ENCODE results near the gene RNLS.

RNLS gene

GRCh38 chr10:88582806-88583583, at the start of gene RNLS:
Gene RNLS (minus strand): TSS chr10:88583318.
- DNase-seq, result peak; percentile 30

DNA sequence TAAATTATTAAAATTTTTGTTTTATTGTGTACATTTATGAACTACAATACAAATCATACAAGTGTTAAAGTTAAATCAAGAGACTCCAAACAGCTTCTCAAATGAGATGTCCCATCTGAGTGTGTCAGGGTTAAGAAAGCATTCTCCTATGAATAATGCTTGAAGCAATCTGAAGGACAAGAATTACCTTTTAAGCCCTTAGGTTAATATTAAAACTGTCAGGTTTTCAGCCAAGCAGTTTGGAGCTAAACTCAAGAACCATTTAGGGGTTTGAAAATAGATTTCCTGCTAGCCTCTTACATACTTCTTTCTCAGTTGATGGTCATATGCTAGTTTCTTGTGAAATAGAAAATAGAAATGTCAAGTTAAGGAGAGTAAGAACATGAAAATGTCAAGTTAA, 41.7 kb upstream of the RNLS start:
- no peak for DNase-seq

GRCh38 chr10:88623835-88624234, 40.7 kb upstream of the RNLS start:
- no peak for DNase-seq

GRCh38 chr10:88620441-88620840, 37.3 kb upstream of the RNLS start:
- no peak for DNase-seq

DNA sequence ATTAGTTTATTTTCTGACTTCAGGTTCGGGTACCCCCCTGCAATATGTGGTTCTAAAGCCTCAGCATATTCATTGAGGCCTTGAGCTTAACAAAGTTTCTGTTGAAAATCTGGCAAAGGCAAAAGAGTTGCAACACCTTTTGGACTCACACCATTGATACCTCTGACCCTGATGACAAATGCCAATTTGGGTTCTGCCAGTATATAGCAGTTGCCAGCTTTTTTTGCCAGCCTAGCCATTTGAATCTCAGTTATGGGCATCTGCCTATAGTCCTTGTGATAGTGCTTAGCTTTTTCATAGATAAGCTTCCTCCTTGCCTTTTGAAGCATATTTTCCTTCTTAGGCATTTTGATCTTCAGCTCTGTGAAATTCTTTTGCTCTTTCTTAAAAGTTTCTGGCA, 35.4 kb upstream of the RNLS start:
- DNase-seq, result no peak

DNA sequence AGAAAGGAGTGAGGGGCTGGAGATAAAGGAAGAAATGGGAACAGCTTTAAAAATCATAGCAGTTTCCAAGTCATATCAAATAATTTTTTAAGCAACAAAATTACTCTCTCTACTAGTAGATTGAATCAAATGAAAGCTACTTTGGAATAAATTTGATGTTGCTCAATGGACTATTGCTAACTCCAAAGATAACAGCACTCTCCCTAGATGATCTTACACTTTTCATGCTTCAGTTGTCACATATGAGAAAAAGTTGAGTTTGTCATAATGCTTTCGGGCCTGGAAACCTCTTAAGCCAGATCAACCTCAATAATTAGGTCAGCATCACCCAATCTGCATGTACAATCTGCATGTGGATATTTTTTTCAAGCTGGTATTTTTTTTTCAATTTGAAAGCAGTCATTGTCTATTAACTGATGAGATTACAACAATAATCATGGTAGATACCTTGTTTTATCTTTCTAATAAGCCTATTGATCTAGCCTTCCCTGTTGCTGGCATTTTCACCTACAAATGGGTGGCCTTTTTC, 34.7 kb upstream of the RNLS start:
- DNase-seq, result no peak

GRCh38 chr10:88616250-88616977, 33.3 kb upstream of the RNLS start:
- DNase-seq, result no peak

- DNase-seq, result no peak
Observed at GRCh38 chr10:88608780-88609179, 25.7 kb upstream of the RNLS start.

DNA sequence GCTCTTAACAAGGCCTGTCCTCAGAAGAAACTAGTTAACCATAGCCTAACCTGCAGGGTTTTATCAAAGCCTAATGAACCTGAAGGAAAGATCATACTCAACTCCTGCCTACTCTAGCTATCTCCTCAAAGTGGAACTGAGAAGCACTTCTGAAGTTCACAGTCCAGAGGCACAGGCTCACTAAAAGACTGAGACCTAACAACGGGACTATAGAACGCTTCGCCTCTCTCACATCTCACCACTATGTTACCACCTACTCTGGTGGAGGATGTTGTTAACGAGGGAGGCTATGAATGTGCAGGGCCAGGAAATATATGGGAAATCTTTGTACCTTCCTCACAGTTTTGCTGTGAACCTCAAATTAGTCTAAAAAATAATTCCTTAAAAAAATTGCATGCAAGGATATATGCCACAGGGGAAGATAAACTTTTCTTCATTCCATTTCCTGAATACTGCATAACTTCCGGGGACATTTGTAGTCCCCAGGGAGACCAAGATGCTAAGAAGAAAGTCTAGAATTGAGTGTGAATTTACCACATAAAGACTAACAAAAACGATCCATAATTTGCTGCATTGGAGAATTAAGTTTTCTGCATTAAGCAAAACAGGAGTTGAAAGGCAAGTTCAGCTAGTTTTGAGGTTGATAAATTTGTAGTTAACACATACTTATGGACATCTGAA, 25.1 kb upstream of the RNLS start:
- DNase-seq, result no peak

- DNase-seq, result no peak
Observed at GRCh38 chr10:88598055-88598454, 14.9 kb upstream of the RNLS start.

DNA sequence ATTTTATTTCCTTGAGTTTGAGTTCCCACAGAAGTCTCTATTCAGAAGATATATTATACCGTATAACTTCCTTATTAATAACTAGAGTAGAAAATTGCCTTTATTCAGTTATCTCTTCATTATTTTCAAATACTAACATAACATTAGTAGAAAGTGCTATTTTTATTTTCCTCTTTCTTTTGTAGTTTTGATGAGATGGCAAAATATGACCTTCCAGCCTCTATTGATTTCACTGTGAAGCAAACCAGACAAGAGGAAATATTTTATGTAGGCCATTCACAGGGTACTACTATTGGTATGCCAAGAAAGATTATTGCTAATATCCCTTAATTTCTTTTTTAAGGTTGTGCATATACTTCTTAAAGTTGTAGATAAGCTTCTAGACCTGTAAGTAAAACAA, 11.4 kb upstream of the RNLS start:
- DNase-seq, result no peak

DNA sequence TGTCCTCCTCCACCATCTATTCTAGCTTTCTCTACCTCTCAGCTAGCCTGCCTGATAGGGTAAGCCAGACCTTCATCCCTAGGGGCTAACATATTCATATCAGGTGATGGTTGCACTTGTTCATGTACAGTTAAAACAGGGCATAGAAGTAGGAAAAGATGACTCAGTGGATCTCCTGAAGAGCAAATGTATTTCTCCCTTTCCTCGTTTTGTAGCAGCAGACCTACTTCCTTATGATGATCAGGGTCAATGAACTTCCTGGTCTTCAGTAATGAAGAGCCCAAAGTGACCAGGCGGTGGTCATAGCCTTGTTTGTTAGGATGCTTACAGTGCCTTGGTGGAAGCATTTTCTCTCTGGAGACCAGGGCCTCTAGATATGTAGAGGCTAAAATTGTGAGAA, 9.8 kb upstream of the RNLS start:
- DNase-seq, result no peak

- DNase-seq, result no peak
Observed at GRCh38 chr10:88592381-88592780, 9.3 kb upstream of the RNLS start.

- no peak for DNase-seq
Observed at GRCh38 chr10:88586462-88586861, 3.3 kb upstream of the RNLS start, which contains the start of gene LIPJ. Gene LIPJ (plus strand): TSS chr10:88586762. CDS start chr10:88590688, 3,926 bp downstream.

DNA sequence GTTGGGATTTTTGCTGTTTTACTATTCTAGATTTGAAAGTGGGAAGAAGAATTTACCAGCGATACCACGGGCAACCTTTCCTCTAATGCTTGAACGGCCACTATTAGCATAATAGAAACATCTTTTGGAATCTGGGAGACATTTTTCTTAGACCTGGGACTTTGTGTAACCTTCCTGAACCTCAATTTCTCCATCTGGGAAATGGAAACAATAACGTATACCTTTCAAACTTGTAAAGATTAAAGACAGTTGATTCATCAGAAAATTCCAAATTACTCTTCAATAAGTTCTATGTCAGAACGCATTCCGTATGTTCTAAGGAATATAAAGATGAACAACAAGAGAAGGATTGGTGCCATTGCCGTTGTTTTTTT, 453 bp upstream of the RNLS start:
- DNase-seq, result no peak

- DNase-seq, result no peak
Observed at GRCh38 chr10:88582411-88582805, 710 bp downstream of the RNLS start.

DNA sequence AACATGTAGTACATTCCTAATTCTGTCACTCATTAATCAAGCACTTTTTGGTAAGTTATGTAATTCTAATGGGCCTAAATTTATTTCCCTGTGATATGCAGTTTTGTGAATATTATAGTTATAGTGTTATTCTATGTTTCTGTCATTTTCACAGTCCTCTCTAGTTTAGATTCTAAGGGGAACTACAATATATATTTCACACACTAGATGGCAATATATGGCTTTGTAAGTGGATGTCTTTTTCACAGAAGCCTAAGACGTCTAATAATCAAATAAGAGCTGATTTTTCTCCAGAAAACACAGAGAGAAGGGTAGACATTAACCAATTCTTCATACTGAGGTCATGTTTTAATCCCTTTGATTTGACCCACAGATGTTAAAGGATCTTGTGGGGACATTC, 18.0 kb downstream of the RNLS start:
- no peak for DNase-seq

- DNase-seq, result no peak
Observed at GRCh38 chr10:88562152-88562551, 21.0 kb downstream of the RNLS start.

DNA sequence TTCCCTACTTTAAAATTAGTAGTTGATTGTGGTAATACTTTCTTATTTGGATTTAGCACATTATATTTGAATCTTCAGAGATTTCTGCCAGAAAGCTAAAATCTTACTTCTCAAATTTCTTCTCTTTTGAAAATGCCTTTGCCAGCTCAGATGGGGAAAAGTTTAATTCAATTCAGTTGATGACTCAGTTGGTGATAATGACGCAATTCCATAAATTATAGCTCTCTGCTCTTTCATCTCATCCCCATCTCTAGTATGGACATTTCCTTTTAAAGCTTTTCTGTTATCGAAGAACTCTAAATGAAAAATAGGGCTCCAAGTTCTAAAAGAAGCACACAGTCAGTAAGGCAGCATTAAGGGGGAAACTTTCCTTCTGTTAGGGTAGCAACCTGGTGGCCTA, 25.5 kb downstream of the RNLS start:
- DNase-seq, result no peak

GRCh38 chr10:88557256-88557655, 25.9 kb downstream of the RNLS start:
- DNase-seq, result no peak

DNA sequence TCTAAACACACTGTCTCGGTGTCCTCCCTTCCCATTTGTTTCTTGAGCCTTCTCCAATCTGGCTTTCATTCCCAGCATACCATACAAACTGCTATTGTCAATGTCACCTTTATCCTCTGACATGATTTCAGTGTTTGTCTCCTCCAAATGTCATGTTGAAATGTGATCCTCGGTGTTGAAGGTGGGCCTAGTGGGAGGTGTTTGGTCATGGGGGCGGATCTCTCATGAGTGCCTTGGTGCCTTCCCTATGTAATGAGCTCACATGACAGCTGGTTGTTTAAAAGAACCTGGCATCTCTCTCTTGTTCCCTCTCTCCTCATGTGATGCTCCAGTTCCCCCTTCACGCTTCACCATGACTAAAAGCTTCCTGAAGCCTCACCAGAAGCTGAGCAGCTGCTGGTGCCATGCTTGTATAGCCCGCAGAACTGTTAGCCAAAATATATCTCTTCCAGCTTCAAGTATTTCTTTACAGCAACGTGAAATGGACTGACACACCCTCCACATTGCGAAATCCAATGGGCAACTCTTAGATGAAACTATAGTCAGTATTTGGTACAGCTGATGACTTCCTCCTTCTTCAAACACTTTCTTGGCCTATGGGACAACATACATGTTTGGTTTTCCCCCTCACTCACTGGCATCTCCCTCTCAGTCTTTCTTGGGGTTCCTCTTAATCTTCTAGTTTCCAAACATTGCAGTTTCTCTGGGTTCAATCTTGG, 27.8 kb downstream of the RNLS start:
- DNase-seq, result no peak

GRCh38 chr10:88553116-88553752, 29.9 kb downstream of the RNLS start:
- DNase-seq, result peak; percentile 66

DNA sequence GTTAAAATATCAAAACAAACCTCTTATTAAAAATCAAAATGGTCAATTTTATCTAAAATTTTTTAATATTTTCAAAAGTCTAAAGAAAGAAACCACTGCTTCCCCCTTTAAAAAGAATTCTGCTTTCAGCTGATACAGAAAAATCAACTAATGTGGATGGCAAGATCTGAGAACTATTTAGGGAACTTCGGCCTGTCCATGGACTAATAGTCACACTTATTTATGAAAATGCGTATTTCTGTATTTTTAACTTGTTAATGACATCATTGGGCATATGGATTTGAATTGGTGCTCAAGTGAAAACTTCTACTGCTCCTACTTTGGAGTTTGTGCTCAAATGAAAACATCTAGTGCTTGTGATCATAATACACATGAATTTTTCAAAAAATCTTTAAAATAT, 31.9 kb downstream of the RNLS start:
- no peak for DNase-seq

Data from GDM1 (cell line).